Measurements from ENCODE around the gene SET. TPM values are rescaled to one million over a fixed set of nuclear protein-coding genes. Genes with fewer than 3 reads are reported as not detected.

The SET gene
- polyA plus RNA-seq, 1 of the 3 experiments (the other 2 are of a cell fraction) = 64.6 TPM

- POLR2A ChIA-PET = no interaction called here
- H3K27me3 ChIP-seq (ENCODE audit: insufficient read depth) = no peaks in the 10 kb centered on the region
- no peak for DNase-seq
- H4K20me1 ChIP-seq (ENCODE audit: insufficient read depth) = no peaks in the 10 kb centered on the region
- no peaks in the 10 kb centered on the region for H3K9me3 ChIP-seq
- H3K79me2 ChIP-seq (ENCODE audit: insufficient read depth) = no peaks in the 10 kb centered on the region
- TF ChIP-seq RFX5 (IDR thresholded peaks at IDR 0.05; ENCODE audit: low read length) (no peak), FOXJ3 (CRISPR knock-in tag; IDR thresholded peaks at IDR 0.05) (no peak), ZBTB33 (IDR thresholded peaks at IDR 0.05; ENCODE audit: borderline replicate concordance, low read depth) (no peak), PBX3 (IDR thresholded peaks at IDR 0.05) (no peak), ELF1 (IDR thresholded peaks at IDR 0.05) (no peak), YY1 (IDR thresholded peaks at IDR 0.05; ENCODE audit: low read depth) (no peak), POLR2AphosphoS5 (IDR thresholded peaks at IDR 0.05; ENCODE audit: low read depth, low read length) (no peak), GABPA (IDR thresholded peaks at IDR 0.05; ENCODE audit: low read depth) (no peak), TCF12 (IDR thresholded peaks at IDR 0.05) (no peak), MEF2A (IDR thresholded peaks at IDR 0.05; ENCODE audit: borderline replicate concordance, low read depth) (no peak), FOSL2 (IDR thresholded peaks at IDR 0.05; ENCODE audit: borderline replicate concordance, low read depth) (no peak), MAX (IDR thresholded peaks at IDR 0.05; ENCODE audit: low read depth) (no peak), SMC3 (IDR thresholded peaks at IDR 0.05; ENCODE audit: low read depth, low read length) (no peak)
- H3K9me2 ChIP-seq = no peaks in the 10 kb centered on the region
- H3K4me2 ChIP-seq = no peak overlapping the region
- no peaks in the 10 kb centered on the region for H3K36me3 ChIP-seq (replicated peaks in 1 of 2; ENCODE audit: control insufficient read depth in 1 of 2, insufficient read depth in 2 of 2, low read length in 1 of 2)
- H3K9ac ChIP-seq = no peak overlapping the region
- H3F3A ChIP-seq (replicated peaks; ENCODE audit: insufficient read depth) = peaks cover 14% of the 10 kb centered on the region
- no peak overlapping the region for H3K27ac ChIP-seq (ENCODE audit: low read depth in 2 of 2, low read length in 1 of 2)
- H3K4me1 ChIP-seq (ENCODE audit: control insufficient read depth in 1 of 2, insufficient read depth in 2 of 2, low read depth in 1 of 2, low read length in 1 of 2) = peaks cover 0 to 4% of the 10 kb centered on the region in 2 experiments; a peak in 1 of 4 replicates
- CTCF ChIA-PET = interaction anchor here (1.2 to 4.0 kb wide), 5 partner anchors 13 to 223 kb away, joined by 3 to 64 read pairs (median 6); partner anchors contain the start of gene SET
- no peak overlapping the region for H2AFZ ChIP-seq (ENCODE audit: low read depth)
- no peak overlapping the region for H3K4me3 ChIP-seq (ENCODE audit: low read depth in 2 of 2, low read length in 1 of 2)
- WGBS (ENCODE audit: low lambda C conversion rate) = 94% methylated on average over 14 of the region's 36 CpGs
These were observed 16.3 kb downstream of the SET start for GRCh38 chr9:128705051-128705965.

GRCh38 chr9:128706045-128706444, 17.0 kb downstream of the SET start:
- H3K9ac ChIP-seq = no peak overlapping the region
- no peaks in the 10 kb centered on the region for H3K9me3 ChIP-seq
- no peak overlapping the region for H2AFZ ChIP-seq (ENCODE audit: low read depth)
- no peaks in the 10 kb centered on the region for H3K36me3 ChIP-seq (replicated peaks in 1 of 2; ENCODE audit: control insufficient read depth in 1 of 2, insufficient read depth in 2 of 2, low read length in 1 of 2)
- peaks cover 0 to 4% of the 10 kb centered on the region in 2 experiments; a peak in 1 of 4 replicates for H3K4me1 ChIP-seq (ENCODE audit: control insufficient read depth in 1 of 2, insufficient read depth in 2 of 2, low read depth in 1 of 2, low read length in 1 of 2)
- H3K27ac ChIP-seq (ENCODE audit: low read depth in 2 of 2, low read length in 1 of 2) = no peak overlapping the region
- no peaks in the 10 kb centered on the region for H3K27me3 ChIP-seq (ENCODE audit: insufficient read depth)
- DNase-seq = no peak
- WGBS (ENCODE audit: low lambda C conversion rate) = 100% methylated on average over 1 of the region's 1 CpG
- no peaks in the 10 kb centered on the region for H3K79me2 ChIP-seq (ENCODE audit: insufficient read depth)
- ChIA-PET CTCF (interaction anchor here (1.2 to 1.6 kb wide), 4 partner anchors 13 to 222 kb away, joined by 4 to 6 read pairs (median 6); no protein-coding TSS in a partner anchor), POLR2A (no interaction called here)
- no peak overlapping the region for H3K4me3 ChIP-seq (ENCODE audit: low read depth in 2 of 2, low read length in 1 of 2)
- H3K4me2 ChIP-seq = no peak overlapping the region
- H3K9me2 ChIP-seq = no peaks in the 10 kb centered on the region
- peaks cover 7% of the 10 kb centered on the region for H3F3A ChIP-seq (replicated peaks; ENCODE audit: insufficient read depth)
- H4K20me1 ChIP-seq (ENCODE audit: insufficient read depth) = no peaks in the 10 kb centered on the region
- no peak for TF ChIP-seq JUND (IDR thresholded peaks at IDR 0.05)
- TF ChIP-seq FOSL2 (IDR thresholded peaks at IDR 0.05; ENCODE audit: borderline replicate concordance, low read depth) = no peak
- no peak for TF ChIP-seq USF2 (IDR thresholded peaks at IDR 0.05; ENCODE audit: borderline replicate concordance, low read depth, low read length)
- TF ChIP-seq REST (IDR thresholded peaks at IDR 0.05; ENCODE audit: low read depth, low read length) = no peak
- no peak for TF ChIP-seq ELF1 (IDR thresholded peaks at IDR 0.05)
- TF ChIP-seq USF1 (IDR thresholded peaks at IDR 0.05; ENCODE audit: borderline replicate concordance, low read depth) = no peak
- TF ChIP-seq GATA2 (CRISPR knock-in tag; IDR thresholded peaks at IDR 0.05) = no peak
- no peak for TF ChIP-seq RXRA (IDR thresholded peaks at IDR 0.05; ENCODE audit: borderline replicate concordance, low read depth)

Data from SK-N-SH (cell line).